Vagina (tissue), 2 donors: ENCODE measurements around the gene MCCD1. TPM values are rescaled to one million over a fixed set of nuclear protein-coding genes. Genes with fewer than 3 reads are reported as not detected.

Source experiments
- DNase-seq, 2 donors: peaks; one replicate each; pipeline ENCODE4 v3.0.0-alpha.2; 2017; ENCODE audit errors: extremely low spot score in 2 of 2
- H3K27ac ChIP-seq: fragments of 200-600 bp; sonication (generic); one replicate; pipeline ENCODE4 v1.5.1; 2019
- H3K27me3 ChIP-seq: fragments of 200-600 bp; sonication (generic); one replicate; pipeline ENCODE4 v1.5.1; 2019
- H3K36me3 ChIP-seq, 2 donors: fragments of 200-600 bp; sonication (generic); one replicate each; pipeline ENCODE4 v1.5.1; 2017 to 2019
- H3K4me1 ChIP-seq: fragments of 200-600 bp; sonication (generic); one replicate; pipeline ENCODE4 v1.5.1; 2019
- H3K4me3 ChIP-seq, 2 donors: fragments of 200-600 bp; sonication (generic); 1 replicate in 1 of 2; 2 replicates in 1 of 2; pipeline ENCODE4 v1.5.1; 2016 to 2019
- H3K9me3 ChIP-seq: fragments of 200-600 bp; sonication (generic); one replicate; pipeline ENCODE4 v1.5.1; 2019
- CTCF ChIP-seq, 3 experiments: fragments of 450-650 bp in 2 of 3; fragments of 200-600 bp in 1 of 3; sonication (generic) in 1 of 3; IDR thresholded peaks; one replicate each; pipeline ENCODE4 v1.5.1; 2017 to 2019; ENCODE audit warnings: antibody characterized with exemption in 3 of 3, mild to moderate bottlenecking in 2 of 3, moderate library complexity in 2 of 3
- POLR2A ChIP-seq, 2 donors: fragments of 450-650 bp; IDR thresholded peaks; one replicate each; pipeline ENCODE4 v1.6.1; 2017; ENCODE audit warnings: antibody characterized with exemption in 2 of 2, mild to moderate bottlenecking in 2 of 2, moderate library complexity in 2 of 2
- POLR2AphosphoS5 ChIP-seq, 2 donors: sonication (generic); formaldehyde crosslinking; IDR thresholded peaks; one replicate each; pipeline ENCODE4 v1.9.0; 2017; ENCODE audit warnings: antibody characterized with exemption in 2 of 2, mild to moderate bottlenecking in 2 of 2, low read depth in 1 of 2; ENCODE audit not compliant: insufficient read depth in 1 of 2
- intact Hi-C: fragments of 100-400 bp; cut with DNase I; formaldehyde crosslinking; loops from one replicate; pipeline ENCODE4 v1.15.1; 2023
- total RNA-seq: library from RNA; depleted of rRNA; stranded (reverse); fragments of >200 nt; gene quantifications from one replicate; pipeline ENCODE4 v1.2.3, GENCODE V29; 2016

MCCD1 gene
- total RNA-seq, 1 donor from 2014 or later, result not detected

GRCh38 chr6:31525553-31525931 lies 3.2 kb upstream of the MCCD1 start:
- H3K27me3 ChIP-seq, result no peaks in the 10 kb centered on the region
- H3K36me3 ChIP-seq, result peaks cover 0 to 9% of the 10 kb centered on the region in 2 donors
- no peak for DNase-seq
- no peaks in the 10 kb centered on the region for H3K4me1 ChIP-seq
- no peak overlapping the region for H3K27ac ChIP-seq
- H3K9me3 ChIP-seq, result no peaks in the 10 kb centered on the region
- H3K4me3 ChIP-seq, result no peak overlapping the region
- TF ChIP-seq POLR2A (IDR thresholded peaks at IDR 0.05) (no peak), POLR2AphosphoS5 (IDR thresholded peaks at IDR 0.05; ENCODE audit: insufficient read depth in 1 of 2, low read depth in 1 of 2) (no peak), CTCF (IDR thresholded peaks at IDR 0.05) (no peak)
- intact Hi-C loops, result no loop called here

GRCh38 chr6:31525932-31526591 lies 2.7 kb upstream of the MCCD1 start:
- intact Hi-C loops, result no loop called here
- no peak for DNase-seq
- Histone ChIP-seq H3K4me1 (no peaks in the 10 kb centered on the region), H3K4me3 (no peak overlapping the region), H3K36me3 (peaks cover 0 to 14% of the 10 kb centered on the region in 2 donors), H3K9me3 (no peaks in the 10 kb centered on the region), H3K27ac (no peak overlapping the region), H3K27me3 (no peaks in the 10 kb centered on the region)
- TF ChIP-seq CTCF (IDR thresholded peaks at IDR 0.05) (no peak), POLR2A (IDR thresholded peaks at IDR 0.05) (no peak), POLR2AphosphoS5 (IDR thresholded peaks at IDR 0.05; ENCODE audit: insufficient read depth in 1 of 2, low read depth in 1 of 2) (no peak)

GRCh38 chr6:31528307-31528777 lies 420 bp upstream of the MCCD1 start:
- TF ChIP-seq CTCF (IDR thresholded peaks at IDR 0.05) (no peak), POLR2A (IDR thresholded peaks at IDR 0.05) (no peak), POLR2AphosphoS5 (IDR thresholded peaks at IDR 0.05; ENCODE audit: insufficient read depth in 1 of 2, low read depth in 1 of 2) (no peak)
- H3K4me3 ChIP-seq, result no peak overlapping the region
- H3K9me3 ChIP-seq, result no peaks in the 10 kb centered on the region
- no peak overlapping the region for H3K27ac ChIP-seq
- intact Hi-C loops, result no loop called here
- no peaks in the 10 kb centered on the region for H3K4me1 ChIP-seq
- DNase-seq, result no peak
- H3K36me3 ChIP-seq, result peaks cover 0 to 37% of the 10 kb centered on the region in 2 donors
- H3K27me3 ChIP-seq, result no peaks in the 10 kb centered on the region

- Histone ChIP-seq H3K9me3 (no peaks in the 10 kb centered on the region), H3K36me3 (peaks cover 0 to 49% of the 10 kb centered on the region in 2 donors), H3K4me3 (no peak overlapping the region), H3K27ac (no peak overlapping the region), H3K4me1 (no peaks in the 10 kb centered on the region), H3K27me3 (no peaks in the 10 kb centered on the region)
- TF ChIP-seq POLR2AphosphoS5 (IDR thresholded peaks at IDR 0.05; ENCODE audit: insufficient read depth in 1 of 2, low read depth in 1 of 2) (no peak), POLR2A (IDR thresholded peaks at IDR 0.05) (no peak), CTCF (IDR thresholded peaks at IDR 0.05) (no peak)
- intact Hi-C loops, result no loop called here
- DNase-seq, result no peak
Observed at GRCh38 chr6:31529329-31530150, 778 bp downstream of the MCCD1 start.

GRCh38 chr6:31530659-31531058 lies 1.9 kb downstream of the MCCD1 start:
- Histone ChIP-seq H3K4me1 (no peaks in the 10 kb centered on the region), H3K27me3 (no peaks in the 10 kb centered on the region), H3K4me3 (no peak overlapping the region), H3K9me3 (no peaks in the 10 kb centered on the region), H3K36me3 (peaks cover 0 to 60% of the 10 kb centered on the region in 2 donors), H3K27ac (no peak overlapping the region)
- DNase-seq, result no peak
- intact Hi-C loops, result no loop called here
- no peak for TF ChIP-seq POLR2A (IDR thresholded peaks at IDR 0.05)
- TF ChIP-seq POLR2AphosphoS5 (IDR thresholded peaks at IDR 0.05; ENCODE audit: insufficient read depth in 1 of 2, low read depth in 1 of 2), result no peak
- TF ChIP-seq CTCF (IDR thresholded peaks at IDR 0.05), result no peak
